ENCODE measurements around the gene PITRM1.

DNA sequence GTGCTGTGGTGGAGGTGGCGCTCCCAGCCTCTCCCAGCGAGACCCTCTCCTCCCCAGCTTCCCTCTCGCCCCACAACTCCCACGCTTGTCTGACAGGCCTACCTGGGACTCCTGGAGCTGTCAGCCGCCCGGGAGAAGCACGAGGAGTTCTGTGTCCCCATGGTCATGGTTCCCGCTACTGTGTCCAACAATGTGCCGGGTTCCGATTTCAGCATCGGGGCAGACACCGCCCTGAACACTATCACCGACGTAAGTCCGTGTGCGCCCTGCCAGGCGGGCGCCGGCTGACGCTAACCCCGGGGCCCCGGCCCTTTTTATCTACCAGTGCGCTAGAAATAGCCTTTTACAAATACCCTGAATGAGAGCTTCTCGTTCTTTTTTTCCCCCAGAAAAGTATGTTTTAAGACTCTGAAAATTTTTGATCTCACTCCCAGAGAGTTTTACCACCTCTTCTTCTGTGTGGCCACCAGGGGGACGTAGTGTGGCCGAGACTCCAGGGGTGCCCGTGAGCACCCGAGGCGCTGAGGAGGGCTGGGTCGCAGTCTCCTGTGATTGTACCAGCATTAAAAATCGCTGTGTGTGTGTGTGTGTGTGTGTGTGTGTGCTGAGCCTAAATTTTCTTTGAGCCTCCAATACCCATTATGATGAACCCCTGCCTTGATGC, 52.7 kb downstream of the PITRM1 start:
- TF ChIP-seq POLR2A (IDR thresholded peaks at IDR 0.05; ENCODE audit: low read depth, low read length) (no peak), CTCF (IDR thresholded peaks at IDR 0.05; ENCODE audit: extremely low read depth in 1 of 2, insufficient read depth in 1 of 2, low read depth in 1 of 2, low read length in 2 of 2) (peak; percentile 51 to 59), MAX (IDR thresholded peaks at IDR 0.05; ENCODE audit: insufficient read depth, insufficient read length) (no peak), GATA2 (IDR thresholded peaks at IDR 0.05; ENCODE audit: insufficient read depth, insufficient read length, low read depth, low read length) (no peak)

All from endothelial cell of umbilical vein (primary cell).